NCI-H1092 (cell line): Measurements from ENCODE around the gene XAGE5.
"Not testable (repeated sequence)": the region's sequence is repeated elsewhere in the genome, so short reads cannot be mapped to it uniquely, and the experiment has no call there.

Experiments used
- DNase-seq: peaks from one replicate; lab custom pipeline; 2025; lab: John Stamatoyannopoulos, UW

Gene XAGE5, protein sequence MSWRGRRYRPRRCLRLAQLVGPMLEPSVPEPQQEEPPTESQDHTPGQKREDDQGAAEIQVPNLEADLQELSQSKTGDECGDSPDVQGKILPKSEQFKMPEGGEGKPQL

DNA sequence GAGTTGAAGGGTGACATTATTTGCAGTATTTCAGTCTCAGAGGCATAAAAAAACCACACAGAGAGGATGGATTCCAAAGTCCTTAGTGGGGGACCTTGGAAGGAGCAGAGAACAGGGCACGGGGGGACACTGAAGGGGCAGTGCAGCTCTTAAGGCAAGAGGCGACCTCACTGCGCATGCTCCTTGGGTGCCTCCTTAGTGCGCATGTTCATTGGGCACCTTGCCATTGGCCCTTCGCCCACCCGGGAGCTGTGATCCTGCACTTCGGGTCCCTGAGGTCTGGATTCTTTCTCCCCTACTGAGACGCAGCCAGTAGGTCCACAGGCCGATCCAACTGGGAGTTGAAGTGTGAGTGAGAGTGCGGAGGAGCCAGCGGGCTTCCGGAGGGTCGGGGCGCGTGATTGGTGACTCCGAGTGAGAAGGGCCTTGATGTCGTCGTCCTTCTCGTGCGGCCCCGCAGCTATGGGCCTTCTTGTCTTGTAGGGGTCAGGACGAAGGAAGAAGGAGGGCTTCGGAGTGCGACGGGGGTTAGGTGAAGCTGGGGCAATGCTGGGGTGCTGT, at the start of gene XAGE5:
Gene XAGE5, plus strand, starts transcription at position 223 of the 561 bp plus-strand sequence. CDS start 1,280 bp downstream, outside the sequence.
- no peak for DNase-seq

DNA sequence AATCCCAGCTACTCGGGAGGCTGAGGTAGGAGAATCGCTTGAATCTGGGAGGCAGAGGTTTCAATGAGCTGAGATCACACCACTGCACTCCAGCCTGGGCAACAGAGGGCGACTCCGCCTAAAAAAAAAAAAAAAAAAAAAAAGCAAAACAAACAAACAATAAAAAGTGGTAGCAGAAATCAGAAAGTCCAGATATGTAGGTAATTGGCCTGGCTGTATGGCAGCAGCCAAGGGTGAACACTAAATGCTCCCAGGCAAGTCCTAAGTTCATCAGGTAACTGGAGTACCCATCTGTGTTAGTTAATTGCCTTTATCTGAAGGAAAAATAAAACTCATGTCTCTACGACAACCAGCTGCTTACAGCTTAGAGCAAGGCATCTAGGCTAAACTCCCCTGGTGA, 45.1 kb upstream of the XAGE5 start:
- DNase-seq: not testable (repeated sequence)

DNA sequence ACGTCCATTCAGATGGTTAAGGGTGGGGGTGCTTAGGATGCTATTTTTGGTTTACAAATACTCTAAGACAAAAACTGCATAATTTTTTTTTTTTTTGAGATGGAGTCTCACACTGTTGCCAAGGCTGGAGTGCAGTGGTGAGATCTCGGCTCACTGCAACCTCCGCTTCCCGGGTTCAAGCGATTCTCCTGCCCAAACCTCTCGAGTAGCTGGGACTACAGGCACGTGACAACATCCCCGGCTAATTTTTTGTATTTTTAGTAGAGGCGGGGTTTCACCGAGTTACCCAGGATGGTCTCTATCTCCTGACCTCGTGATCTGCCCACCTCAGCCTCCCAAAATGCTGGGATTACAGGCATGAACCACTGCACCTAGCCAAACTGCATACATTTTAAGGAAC, 37.6 kb upstream of the XAGE5 start:
- DNase-seq: not testable (repeated sequence)

DNA sequence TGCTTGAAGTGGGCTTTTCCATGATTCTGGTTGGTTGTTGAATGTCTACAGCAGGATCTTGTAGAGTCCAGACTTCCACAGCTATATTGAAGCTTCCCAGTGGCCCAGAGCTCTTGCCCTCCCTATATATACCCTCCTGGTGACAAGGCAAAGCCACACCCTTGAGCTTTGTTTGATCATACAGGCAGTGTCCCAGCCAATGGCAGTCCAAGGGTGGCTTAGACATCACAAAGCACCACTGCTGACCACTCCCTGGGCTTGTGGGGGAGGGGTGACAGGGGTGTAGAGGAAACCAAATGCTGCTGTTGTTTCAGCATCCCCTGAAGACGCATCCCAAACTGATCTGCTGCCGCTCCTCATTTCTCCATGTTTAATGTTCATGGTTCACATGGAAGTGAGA, 13.8 kb upstream of the XAGE5 start, which contains the start of gene SPANXN5:
Gene SPANXN5, minus strand, starts transcription at position 101 of the 400 bp plus-strand sequence. Its CDS starts 79 bp downstream, at position 22.
- DNase-seq: not testable (repeated sequence)

DNA sequence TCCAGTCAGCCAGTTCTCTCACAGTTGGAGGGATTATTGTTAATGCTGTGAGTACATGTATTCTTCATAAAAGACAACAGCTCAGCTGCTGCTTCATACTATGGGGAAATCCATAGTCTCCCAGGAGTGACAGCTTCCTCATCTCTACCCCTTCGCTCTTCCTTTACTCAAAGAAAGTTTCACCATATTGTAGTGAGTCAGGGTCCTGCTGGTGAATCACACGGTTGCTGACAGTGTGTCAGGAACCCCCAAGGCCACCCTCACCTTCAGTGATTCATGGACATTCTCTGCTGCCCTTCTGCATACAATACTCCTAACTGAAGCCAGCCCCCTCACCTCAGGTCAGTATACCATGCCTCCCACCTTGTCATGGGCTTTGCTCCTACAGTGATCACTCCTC, 6.2 kb upstream of the XAGE5 start:
- not testable (repeated sequence) for DNase-seq

DNA sequence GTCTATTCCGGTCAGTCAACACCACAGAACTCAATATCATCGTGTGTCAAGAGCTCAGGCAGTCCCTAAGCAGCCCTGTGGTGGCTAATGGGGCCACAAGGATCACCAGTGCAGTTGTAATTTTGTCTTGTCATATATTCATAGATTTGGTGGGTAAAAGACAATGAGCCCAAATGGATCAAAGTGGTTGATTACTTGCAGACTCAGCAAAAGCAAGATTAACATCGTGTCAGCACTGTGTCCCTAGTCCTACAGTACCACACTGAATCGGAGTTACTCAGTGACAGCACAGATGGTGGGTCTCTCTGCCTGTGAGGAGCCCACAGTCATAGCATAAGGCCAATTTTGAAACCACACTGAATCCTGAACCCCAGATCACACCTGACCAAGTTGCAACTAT, 8.7 kb downstream of the XAGE5 start:
- DNase-seq: no peak

DNA sequence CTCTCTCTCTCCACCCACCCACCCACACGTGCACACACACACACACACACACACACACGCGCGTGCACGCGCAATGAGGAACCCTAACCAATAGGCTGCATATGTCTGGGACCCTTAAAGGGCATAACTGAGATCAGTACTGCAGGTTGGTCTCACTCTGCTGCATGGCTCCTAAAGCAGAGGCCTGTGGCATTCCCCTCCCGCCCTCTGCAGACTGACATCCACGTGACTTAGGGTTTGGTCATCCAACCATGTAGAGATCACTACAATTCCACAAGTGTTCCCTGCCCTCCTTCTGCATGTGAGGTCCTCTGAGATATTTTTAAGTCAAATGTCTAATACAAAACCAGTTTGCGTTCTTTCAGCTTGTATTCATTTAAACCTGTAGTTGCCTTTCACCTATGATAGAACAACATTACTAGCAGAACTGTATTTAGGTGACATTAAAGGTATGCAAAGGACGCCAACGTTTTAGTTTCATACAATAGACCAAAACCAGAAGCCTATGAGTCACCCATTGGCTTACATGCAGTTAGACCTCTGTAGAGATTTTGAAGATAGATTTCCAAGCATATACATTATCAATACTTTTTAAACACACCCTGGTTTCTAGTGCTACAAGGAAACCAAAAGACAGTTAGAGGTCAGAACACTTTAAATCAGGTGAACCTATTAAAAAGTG, 10.1 kb downstream of the XAGE5 start:
- no peak for DNase-seq

DNA sequence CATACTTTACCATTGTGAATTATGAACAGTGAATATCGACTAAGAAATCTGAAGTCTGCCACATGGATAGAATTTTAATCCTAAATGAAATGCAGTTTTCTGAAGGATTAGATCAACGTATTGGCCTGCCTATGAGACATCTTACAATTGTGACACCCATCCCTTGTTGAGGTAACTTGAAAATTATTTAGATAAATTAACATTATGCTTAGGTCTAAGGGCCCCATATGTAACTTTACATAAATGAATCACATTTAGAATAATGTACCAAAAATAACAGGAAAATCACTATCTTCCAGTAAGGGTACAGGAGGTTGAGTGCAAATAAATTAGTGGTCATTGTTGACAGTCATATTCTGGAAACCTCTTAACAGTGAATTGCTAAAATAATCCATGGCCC, 13.5 kb downstream of the XAGE5 start:
- DNase-seq: no peak

DNA sequence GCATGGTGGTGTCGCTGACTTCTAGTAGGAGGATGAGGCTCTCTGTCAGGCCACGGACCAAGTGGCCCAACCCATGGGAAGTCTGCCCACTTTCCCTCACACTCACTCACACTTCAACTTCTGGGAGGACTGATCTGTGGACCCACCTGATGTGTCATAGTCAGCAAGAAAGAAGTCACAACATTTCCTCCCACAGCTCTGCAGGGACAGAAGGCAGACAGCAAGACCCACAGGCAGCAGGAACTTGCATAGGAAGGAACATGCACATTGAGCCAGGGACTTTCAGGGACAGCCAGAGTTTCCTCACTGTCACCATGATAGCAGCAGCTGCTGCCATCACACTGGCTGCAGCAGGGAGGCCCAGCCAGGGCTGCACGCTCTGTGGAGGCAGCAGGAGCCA, 19.5 kb downstream of the XAGE5 start:
- DNase-seq: no peak

DNA sequence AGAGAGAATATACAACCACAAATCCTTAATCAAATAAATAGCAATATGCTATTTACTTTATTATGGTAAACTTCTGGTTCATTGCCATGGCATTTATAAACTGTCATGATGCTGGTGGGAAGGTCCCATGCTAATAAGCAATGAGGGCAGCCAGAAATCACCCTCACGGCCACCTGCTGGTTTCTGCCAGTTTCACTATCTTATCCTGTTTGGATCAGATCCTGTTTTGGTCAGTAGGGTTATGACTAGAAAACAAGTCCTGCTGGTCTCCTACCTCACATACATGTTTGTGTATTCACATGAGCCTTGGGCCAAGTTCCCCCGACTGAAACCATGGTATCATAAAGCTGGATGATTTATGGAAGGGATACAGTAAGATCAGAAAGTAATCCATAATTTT, 28.1 kb downstream of the XAGE5 start:
- DNase-seq: no peak

DNA sequence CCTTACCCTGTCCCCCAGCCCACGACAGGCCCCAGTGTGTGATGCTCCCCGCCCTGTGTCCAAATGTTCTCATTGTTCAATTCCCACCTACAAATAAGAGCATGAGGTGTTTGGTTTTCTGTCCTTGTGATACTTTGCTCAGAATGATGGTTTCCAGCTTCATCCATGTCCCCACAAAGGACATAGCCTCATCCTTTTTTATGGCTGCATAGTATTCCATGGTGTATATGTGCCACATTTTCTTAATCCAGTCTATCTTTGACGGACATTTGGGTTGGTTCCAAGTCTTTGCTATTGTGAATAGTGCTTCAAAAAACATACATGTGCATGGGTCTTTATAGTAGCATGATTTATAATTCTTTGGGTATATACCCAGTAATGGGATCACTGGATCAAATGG, 32.5 kb downstream of the XAGE5 start:
- DNase-seq: not testable (repeated sequence)

DNA sequence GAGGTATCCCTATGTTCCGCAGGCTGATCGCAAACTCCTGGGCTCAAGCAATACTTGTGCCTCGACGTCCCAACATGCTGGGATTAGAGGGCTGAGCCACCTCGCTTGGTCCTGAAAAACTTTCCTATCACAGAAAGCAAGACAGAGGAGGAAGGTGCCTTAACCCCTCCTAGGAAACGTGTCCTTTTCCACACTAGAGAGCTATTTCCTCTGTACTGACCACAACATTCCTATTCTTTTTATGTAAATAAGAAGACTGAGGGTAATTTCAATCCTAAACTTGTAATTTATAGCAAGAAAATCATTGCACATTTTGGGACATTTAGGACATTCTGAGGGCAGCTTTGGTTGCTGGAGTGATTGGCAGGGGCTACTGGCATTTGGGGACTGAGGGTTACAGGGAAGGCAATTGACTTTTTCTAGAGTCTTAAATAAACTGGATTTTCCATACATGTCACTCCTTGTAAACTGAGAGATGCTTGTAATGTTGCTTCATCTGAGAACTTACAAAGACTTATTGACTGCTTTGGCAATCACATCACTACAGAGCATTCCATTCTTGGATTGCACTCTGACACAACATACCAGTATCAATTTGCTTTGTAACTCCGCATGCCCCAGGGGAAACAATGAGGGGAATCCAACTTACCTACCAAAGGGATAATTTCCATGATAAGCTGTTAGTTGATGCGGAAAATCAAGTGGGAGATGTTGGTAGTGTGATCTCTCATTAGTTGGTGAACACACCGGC, 41.2 kb downstream of the XAGE5 start:
- no peak for DNase-seq

DNA sequence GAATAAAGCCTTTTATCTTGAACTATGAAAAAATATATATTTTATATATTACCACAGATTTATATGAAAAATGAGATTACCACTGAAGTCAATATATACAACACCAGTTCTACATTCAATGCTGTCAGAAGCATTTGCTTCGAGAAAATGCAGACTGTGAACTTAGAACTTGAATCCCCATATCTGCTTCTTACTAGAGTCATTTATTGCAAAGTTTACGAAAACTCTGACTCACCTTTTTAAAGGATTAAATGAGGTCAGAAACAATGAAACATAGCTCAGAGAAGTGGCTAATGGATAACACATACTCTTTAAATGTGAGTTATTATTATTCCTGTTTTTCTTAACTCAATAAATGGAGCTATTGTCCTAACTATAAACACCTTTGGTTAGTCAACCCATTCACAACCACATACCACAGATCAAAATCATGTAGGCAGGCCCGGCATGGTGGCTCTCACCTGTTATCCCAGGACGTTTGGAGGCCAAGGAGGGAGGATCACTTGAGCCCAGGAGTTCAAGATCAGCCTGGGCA, 46.0 kb downstream of the XAGE5 start:
- DNase-seq: not testable (repeated sequence)

DNA sequence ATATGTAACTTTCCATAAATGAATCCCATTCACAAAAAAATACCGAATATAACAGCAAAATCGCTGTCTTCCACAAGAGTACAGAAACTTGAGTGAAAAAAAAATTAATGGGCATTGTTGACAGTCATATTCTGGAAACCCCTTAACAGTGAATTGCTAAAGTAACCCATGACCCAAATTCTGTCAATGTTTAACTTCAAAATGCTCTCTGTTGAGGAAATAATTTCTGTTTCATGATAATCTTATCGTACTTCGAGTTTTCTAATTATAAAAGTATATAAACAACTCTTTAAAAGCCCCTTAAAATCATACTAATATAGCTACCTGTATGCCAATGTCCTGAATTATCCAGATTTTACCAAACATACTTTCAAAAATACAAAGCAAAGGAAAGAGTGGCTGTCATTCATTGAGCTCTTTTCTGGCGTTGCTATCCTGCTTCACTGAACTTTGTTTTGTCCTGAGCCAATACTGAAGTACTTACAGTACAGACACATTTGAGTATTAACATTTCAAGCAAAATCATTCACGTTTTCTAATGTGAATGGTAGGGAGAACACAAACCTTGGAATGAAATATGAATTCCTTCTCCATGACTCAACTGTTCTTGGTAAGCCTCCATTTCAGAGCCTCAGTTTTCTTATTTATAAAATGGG, 54.4 kb downstream of the XAGE5 start:
- no peak for DNase-seq
